KMS-11 (cell line): Measurements from ENCODE around the gene TOMM7.
"Not testable (repeated sequence)": the region's sequence is repeated elsewhere in the genome, so short reads cannot be mapped to it uniquely, and the experiment has no call there.

Experiments used
- H2AFZ ChIP-seq: fragments of 200-600 bp; sonication (generic); 2 replicates; pipeline ENCODE4 v1.6.1; 2016; ENCODE audit warnings: antibody characterized with exemption, mixed run types, low read depth
- H3K27ac ChIP-seq: fragments of 200-600 bp; sonication (generic); 2 replicates; pipeline ENCODE4 v1.6.1; 2016; ENCODE audit warnings: mild to moderate bottlenecking, mixed run types
- H3K27me3 ChIP-seq: fragments of 200-600 bp; sonication (generic); 2 replicates; pipeline ENCODE4 v1.6.1; 2017; ENCODE audit warnings: mild to moderate bottlenecking, low read depth, mixed run types, moderate library complexity; ENCODE audit not compliant: insufficient read depth
- H3K36me3 ChIP-seq: fragments of 200-600 bp; sonication (generic); 2 replicates; pipeline ENCODE4 v1.6.1; 2017; ENCODE audit warnings: mild to moderate bottlenecking, mixed run types; ENCODE audit not compliant: insufficient read depth
- H3K4me1 ChIP-seq: fragments of 200-600 bp; sonication (generic); 2 replicates; pipeline ENCODE4 v1.6.1; 2016; ENCODE audit warnings: mild to moderate bottlenecking, low read depth, mixed run types; ENCODE audit not compliant: poor library complexity, severe bottlenecking
- H3K4me2 ChIP-seq: fragments of 200-600 bp; sonication (generic); 2 replicates; pipeline ENCODE4 v1.7.0; 2016; ENCODE audit warnings: mild to moderate bottlenecking, mixed run types
- H3K4me3 ChIP-seq: fragments of 200-600 bp; sonication (generic); IDR thresholded peaks from 2 replicates; pipeline ENCODE4 v1.6.1; 2017; ENCODE audit warnings: low read depth, low read length, mixed read lengths; ENCODE audit not compliant: insufficient read depth
- H3K79me2 ChIP-seq: fragments of 200-600 bp; sonication (generic); 2 replicates; pipeline ENCODE4 v1.6.1; 2016; ENCODE audit warnings: low read depth, mixed run types; ENCODE audit not compliant: insufficient read depth
- H3K9ac ChIP-seq: fragments of 200-600 bp; sonication (generic); 2 replicates; pipeline ENCODE4 v1.6.1; 2016; ENCODE audit warnings: mild to moderate bottlenecking, mixed run types
- H4K20me1 ChIP-seq: fragments of 200-600 bp; sonication (generic); 2 replicates; pipeline ENCODE4 v1.6.1; 2016; ENCODE audit warnings: mild to moderate bottlenecking, mixed run types; ENCODE audit not compliant: insufficient read depth
- TF ChIP-seq, protein P1 (sequence below): fragments of 200-600 bp; sonication (generic); conservative IDR thresholded peaks from 2 replicates; pipeline ENCODE4 v1.6.1; 2017; ENCODE audit warnings: low read depth, mild to moderate bottlenecking, antibody characterized with exemption, low read length, moderate library complexity, mixed read lengths

Gene TOMM7

DNA sequence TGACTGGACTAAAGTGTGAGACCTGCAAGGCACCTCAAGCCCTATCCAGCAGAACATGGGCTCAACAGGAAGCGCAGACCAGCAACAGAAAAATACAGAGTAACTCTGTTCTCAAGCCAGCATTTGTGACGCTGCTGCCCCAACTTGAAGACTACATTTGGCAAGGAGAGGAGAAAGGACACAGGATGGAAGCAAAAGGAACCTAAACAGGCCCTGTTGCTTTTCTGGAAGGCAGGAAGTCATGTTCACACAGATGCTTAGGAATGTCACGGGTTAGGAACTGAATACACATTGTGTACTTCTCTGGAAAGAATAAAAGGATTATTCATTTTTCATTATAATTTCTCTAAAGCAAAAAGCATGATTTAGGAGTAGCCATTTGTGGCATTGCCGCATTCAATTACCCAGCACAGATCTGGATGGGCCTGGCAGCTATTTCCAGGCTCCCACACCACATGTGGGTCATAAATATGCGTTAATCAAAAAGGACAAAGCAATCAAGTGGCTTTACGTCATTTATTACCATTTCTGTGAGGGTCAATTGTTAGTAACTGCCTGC is 19.8 kb upstream of the TOMM7 start:
- H2AFZ ChIP-seq: no peak overlapping the region

DNA sequence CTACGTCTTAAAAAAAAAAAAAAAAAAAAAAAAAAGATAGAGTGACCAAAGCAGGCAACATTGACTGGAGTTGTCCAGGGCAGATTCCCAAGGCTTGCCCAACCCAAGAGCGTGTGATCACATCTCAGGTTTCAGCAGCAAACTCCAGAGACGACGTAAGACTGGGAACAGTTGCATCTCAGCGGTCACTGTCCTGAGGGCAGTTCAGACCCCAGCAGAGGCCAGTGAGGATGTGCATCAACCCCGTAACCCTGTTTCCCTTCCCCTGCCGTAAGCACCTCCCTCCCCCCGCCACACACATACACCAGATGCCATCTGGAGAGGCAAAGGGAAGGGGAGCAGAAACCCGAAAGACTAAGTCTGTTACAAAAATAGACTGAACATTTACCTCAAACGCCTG is 19.3 kb upstream of the TOMM7 start:
- H3K36me3 ChIP-seq: no peaks in the 10 kb centered on the region
- no peak overlapping the region for H3K27ac ChIP-seq
- no peak overlapping the region for H2AFZ ChIP-seq
- TF ChIP-seq, protein P1, sequence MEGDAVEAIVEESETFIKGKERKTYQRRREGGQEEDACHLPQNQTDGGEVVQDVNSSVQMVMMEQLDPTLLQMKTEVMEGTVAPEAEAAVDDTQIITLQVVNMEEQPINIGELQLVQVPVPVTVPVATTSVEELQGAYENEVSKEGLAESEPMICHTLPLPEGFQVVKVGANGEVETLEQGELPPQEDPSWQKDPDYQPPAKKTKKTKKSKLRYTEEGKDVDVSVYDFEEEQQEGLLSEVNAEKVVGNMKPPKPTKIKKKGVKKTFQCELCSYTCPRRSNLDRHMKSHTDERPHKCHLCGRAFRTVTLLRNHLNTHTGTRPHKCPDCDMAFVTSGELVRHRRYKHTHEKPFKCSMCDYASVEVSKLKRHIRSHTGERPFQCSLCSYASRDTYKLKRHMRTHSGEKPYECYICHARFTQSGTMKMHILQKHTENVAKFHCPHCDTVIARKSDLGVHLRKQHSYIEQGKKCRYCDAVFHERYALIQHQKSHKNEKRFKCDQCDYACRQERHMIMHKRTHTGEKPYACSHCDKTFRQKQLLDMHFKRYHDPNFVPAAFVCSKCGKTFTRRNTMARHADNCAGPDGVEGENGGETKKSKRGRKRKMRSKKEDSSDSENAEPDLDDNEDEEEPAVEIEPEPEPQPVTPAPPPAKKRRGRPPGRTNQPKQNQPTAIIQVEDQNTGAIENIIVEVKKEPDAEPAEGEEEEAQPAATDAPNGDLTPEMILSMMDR: no peak
- no peaks in the 10 kb centered on the region for H3K79me2 ChIP-seq
- H3K4me2 ChIP-seq: no peak overlapping the region
- no peaks in the 10 kb centered on the region for H3K27me3 ChIP-seq
- no peaks in the 10 kb centered on the region for H3K4me1 ChIP-seq
- H4K20me1 ChIP-seq: no peaks in the 10 kb centered on the region
- no peak overlapping the region for H3K9ac ChIP-seq
- no peak overlapping the region for H3K4me3 ChIP-seq

More for the DNA sequence above, 19.8 kb upstream of the TOMM7 start:
- Histone ChIP-seq H3K4me3 (no peak overlapping the region), H3K27ac (no peak overlapping the region), H3K79me2 (no peaks in the 10 kb centered on the region), H3K4me2 (no peak overlapping the region), H3K9ac (no peak overlapping the region), H4K20me1 (no peaks in the 10 kb centered on the region), H3K36me3 (no peaks in the 10 kb centered on the region), H3K27me3 (no peaks in the 10 kb centered on the region), H3K4me1 (no peaks in the 10 kb centered on the region)
- TF ChIP-seq, protein P1: no peak

DNA sequence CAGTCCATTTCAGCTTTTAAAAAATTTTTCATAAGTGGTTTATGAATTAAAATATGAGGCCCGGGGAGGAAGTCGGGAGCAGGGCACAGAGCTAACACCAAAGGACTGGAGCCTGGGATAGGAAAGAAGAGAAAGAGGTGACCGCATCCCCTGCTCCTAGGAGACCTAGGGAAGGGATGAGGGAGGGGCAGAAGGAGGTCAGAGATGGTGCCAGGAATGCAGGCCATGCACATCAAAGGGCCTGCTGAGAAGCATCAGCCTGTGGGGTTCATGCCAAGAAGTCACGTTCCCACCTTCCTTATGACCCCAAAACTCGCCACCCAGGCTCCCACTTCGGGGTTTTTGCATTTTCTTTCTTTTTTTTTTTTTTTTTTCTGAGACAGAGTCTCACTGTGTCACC is 14.7 kb upstream of the TOMM7 start:
- H3K4me2 ChIP-seq: no peak overlapping the region
- no peak overlapping the region for H3K27ac ChIP-seq
- H3K4me1 ChIP-seq: no peaks in the 10 kb centered on the region
- no peak overlapping the region for H3K9ac ChIP-seq
- H3K79me2 ChIP-seq: no peaks in the 10 kb centered on the region
- no peak overlapping the region for H3K4me3 ChIP-seq
- no peak overlapping the region for H2AFZ ChIP-seq
- TF ChIP-seq, protein P1: no peak
- H3K36me3 ChIP-seq: no peaks in the 10 kb centered on the region
- no peaks in the 10 kb centered on the region for H3K27me3 ChIP-seq
- H4K20me1 ChIP-seq: no peaks in the 10 kb centered on the region

DNA sequence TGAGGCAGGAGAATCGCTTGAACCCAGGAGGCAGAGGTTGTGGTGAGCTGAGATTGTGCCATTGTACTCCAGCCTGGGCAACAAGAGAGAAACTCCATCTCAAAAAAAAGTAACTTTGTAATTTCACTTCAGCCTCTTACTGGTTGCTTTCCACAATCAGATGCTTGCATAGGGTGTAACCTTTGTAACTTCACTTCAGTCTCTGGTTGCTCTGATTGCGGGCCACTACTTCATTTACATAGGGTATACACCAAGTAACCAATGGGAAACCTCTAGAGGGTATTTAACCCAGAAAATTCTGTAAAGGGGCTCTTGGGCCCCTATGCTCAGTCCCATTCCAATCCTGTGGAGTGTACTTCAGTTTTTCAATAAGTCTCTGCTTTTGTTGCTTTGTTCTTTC is 13.9 kb upstream of the TOMM7 start:
- not testable (repeated sequence) for H3K9ac ChIP-seq

DNA sequence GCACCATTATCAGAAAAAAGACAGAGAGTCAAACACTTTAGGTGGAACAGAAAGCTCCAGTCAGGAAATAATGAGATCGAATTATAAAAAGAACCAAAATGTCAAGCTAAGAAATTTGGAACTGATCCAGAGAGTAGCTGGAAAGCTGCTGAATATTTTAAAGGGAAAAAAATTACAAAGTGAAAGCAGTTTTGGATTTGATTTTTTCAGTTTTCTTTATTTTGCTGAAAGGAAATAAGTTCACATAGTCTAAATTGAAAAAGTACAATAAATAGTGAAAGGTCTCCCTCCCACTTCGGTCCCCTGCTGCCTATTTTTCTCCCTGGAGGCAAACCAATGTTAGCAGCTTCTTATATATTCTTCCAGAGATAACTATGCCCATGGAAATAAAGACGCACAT is 11.3 kb upstream of the TOMM7 start:
- H2AFZ ChIP-seq: no peak overlapping the region
- no peak overlapping the region for H3K27ac ChIP-seq
- H3K27me3 ChIP-seq: no peaks in the 10 kb centered on the region
- no peaks in the 10 kb centered on the region for H3K36me3 ChIP-seq
- H3K9ac ChIP-seq: no peak overlapping the region
- TF ChIP-seq, protein P1: no peak
- no peak overlapping the region for H3K4me3 ChIP-seq
- H3K4me2 ChIP-seq: no peak overlapping the region
- H3K4me1 ChIP-seq: no peaks in the 10 kb centered on the region
- H4K20me1 ChIP-seq: no peaks in the 10 kb centered on the region
- no peaks in the 10 kb centered on the region for H3K79me2 ChIP-seq

More for the DNA sequence above, 13.9 kb upstream of the TOMM7 start:
- not testable (repeated sequence) for H3K4me3 ChIP-seq, H3K79me2 ChIP-seq, H2AFZ ChIP-seq, H3K4me1 ChIP-seq, H3K4me2 ChIP-seq, H4K20me1 ChIP-seq, H3K27ac ChIP-seq, H3K36me3 ChIP-seq, H3K27me3 ChIP-seq
